HG02759 (cell line): Measurements from ENCODE around the gene TJP2.
"Not testable (repeated sequence)": the region's sequence is repeated elsewhere in the genome, so short reads cannot be mapped to it uniquely, and the experiment has no call there.

Experiments
- ATAC-seq: cut with Tn5 transposase; IDR thresholded peaks from one replicate; pipeline ENCODE4 v1.9.1; 2021; ENCODE audit warnings: mild to moderate bottlenecking, moderate library complexity; ENCODE audit not compliant: unreplicated experiment

TJP2 gene

GRCh38 chr9:69276775-69277174 is 102.7 kb downstream of the TJP2 start:
- ATAC-seq = no peak

- peak; percentile 52 for ATAC-seq
Measured at GRCh38 chr9:69279084-69279731, 105.1 kb downstream of the TJP2 start.

- no peak for ATAC-seq
Measured at GRCh38 chr9:69279733-69280132, 105.7 kb downstream of the TJP2 start.

GRCh38 chr9:69283003-69283402 is 108.9 kb downstream of the TJP2 start:
- ATAC-seq = no peak

- ATAC-seq = no peak
Measured at GRCh38 chr9:69292078-69292477, 118.0 kb downstream of the TJP2 start.

- ATAC-seq = no peak
Measured at GRCh38 chr9:69293156-69293555, 119.1 kb downstream of the TJP2 start.

- ATAC-seq = no peak
Measured at GRCh38 chr9:69295872-69296552, 121.9 kb downstream of the TJP2 start.

GRCh38 chr9:69297300-69297980 is 123.4 kb downstream of the TJP2 start:
- no peak for ATAC-seq

GRCh38 chr9:69299315-69299714 is 125.2 kb downstream of the TJP2 start:
- ATAC-seq = no peak

- ATAC-seq = no peak
Measured at GRCh38 chr9:69299826-69300225, 125.7 kb downstream of the TJP2 start.

- ATAC-seq = no peak
Measured at GRCh38 chr9:69303331-69303730, 129.3 kb downstream of the TJP2 start.

- ATAC-seq = not testable (repeated sequence)
Measured at GRCh38 chr9:69306895-69307445, 132.9 kb downstream of the TJP2 start.

GRCh38 chr9:69307446-69308205 is 133.5 kb downstream of the TJP2 start:
- no peak for ATAC-seq

- ATAC-seq = no peak
Measured at GRCh38 chr9:69308206-69308931, 134.3 kb downstream of the TJP2 start.

- no peak for ATAC-seq
Measured at GRCh38 chr9:69313175-69313574, 139.1 kb downstream of the TJP2 start.

GRCh38 chr9:69314547-69314946 is 140.5 kb downstream of the TJP2 start:
- no peak for ATAC-seq

GRCh38 chr9:69317081-69317480 is 143.0 kb downstream of the TJP2 start:
- ATAC-seq = no peak

GRCh38 chr9:69317894-69318293 is 143.8 kb downstream of the TJP2 start:
- ATAC-seq = peak; percentile 94

GRCh38 chr9:69319324-69320025 is 145.4 kb downstream of the TJP2 start:
- ATAC-seq = no peak

GRCh38 chr9:69322256-69322655 is 148.2 kb downstream of the TJP2 start:
- ATAC-seq = no peak
